ENCODE data around the gene PGAM1. TPM values are rescaled to one million over a fixed set of nuclear protein-coding genes. Genes with fewer than 3 reads are reported as not detected.

PGAM1 gene
- 100 to 1,000 TPM; 307 to 578 (median 404) TPM for total RNA-seq
- polyA plus RNA-seq = 100 to 1,000 TPM in 1 of 3 donors, 10 to 100 TPM in 2; 55.4 to 627 (median 84.4) TPM
- long read RNA-seq, donor 1, transcript PGAM1-201 (4 exons, 1,830 nt) = major isoform, 336 of 372 reads
- long read RNA-seq, donor 1, partial matches to known transcripts = 36 of 372 reads
- long read RNA-seq, donor 1, other reads (novel, unspliced or antisense) = 0 of 372 reads
- long read RNA-seq, donor 2, transcript PGAM1-201 (4 exons, 1,830 nt) = major isoform, 132 of 153 reads
- long read RNA-seq, donor 2, partial matches to known transcripts = 21 of 153 reads
- long read RNA-seq, donor 2, other reads (novel, unspliced or antisense) = 0 of 153 reads
- long read RNA-seq, donor 3, transcript PGAM1-201 (4 exons, 1,830 nt) = major isoform, 235 of 261 reads
- long read RNA-seq, donor 3, partial matches to known transcripts = 26 of 261 reads
- long read RNA-seq, donor 3, other reads (novel, unspliced or antisense) = 0 of 261 reads
- long read RNA-seq, donor 4, transcript PGAM1-201 (4 exons, 1,830 nt) = major isoform, 615 of 637 reads
- long read RNA-seq, donor 4, partial matches to known transcripts = 22 of 637 reads
- long read RNA-seq, donor 4, other reads (novel, unspliced or antisense) = 0 of 637 reads
- long read RNA-seq, donor 5, transcript PGAM1-201 (4 exons, 1,830 nt) = major isoform, 1,357 of 1,399 reads
- long read RNA-seq, donor 5, partial matches to known transcripts = 36 of 1,399 reads
- long read RNA-seq, donor 5, other reads (novel, unspliced or antisense) = 5 of 1,399 reads
- long read RNA-seq, donor 6, transcript PGAM1-201 (4 exons, 1,830 nt) = major isoform, 273 of 290 reads
- long read RNA-seq, donor 6, partial matches to known transcripts = 16 of 290 reads
- long read RNA-seq, donor 6, other reads (novel, unspliced or antisense) = 0 of 290 reads
- long read RNA-seq, donor 7, transcript PGAM1-201 (4 exons, 1,830 nt) = major isoform, 148 of 169 reads
- long read RNA-seq, donor 7, partial matches to known transcripts = 21 of 169 reads
- long read RNA-seq, donor 7, other reads (novel, unspliced or antisense) = 0 of 169 reads
- long read RNA-seq, donor 8, transcript PGAM1-201 (4 exons, 1,830 nt) = major isoform, 281 of 332 reads
- long read RNA-seq, donor 8, partial matches to known transcripts = 51 of 332 reads
- long read RNA-seq, donor 8, other reads (novel, unspliced or antisense) = 0 of 332 reads
- long read RNA-seq, donor 9, transcript PGAM1-201 (4 exons, 1,830 nt) = major isoform, 126 of 159 reads
- long read RNA-seq, donor 9, partial matches to known transcripts = 14 of 159 reads
- long read RNA-seq, donor 9, other reads (novel, unspliced or antisense) = 19 of 159 reads
- long read RNA-seq, donor 10, transcript PGAM1-201 (4 exons, 1,830 nt) = major isoform, 99 of 106 reads
- long read RNA-seq, donor 10, partial matches to known transcripts = 7 of 106 reads
- long read RNA-seq, donor 10, other reads (novel, unspliced or antisense) = 0 of 106 reads

DNA sequence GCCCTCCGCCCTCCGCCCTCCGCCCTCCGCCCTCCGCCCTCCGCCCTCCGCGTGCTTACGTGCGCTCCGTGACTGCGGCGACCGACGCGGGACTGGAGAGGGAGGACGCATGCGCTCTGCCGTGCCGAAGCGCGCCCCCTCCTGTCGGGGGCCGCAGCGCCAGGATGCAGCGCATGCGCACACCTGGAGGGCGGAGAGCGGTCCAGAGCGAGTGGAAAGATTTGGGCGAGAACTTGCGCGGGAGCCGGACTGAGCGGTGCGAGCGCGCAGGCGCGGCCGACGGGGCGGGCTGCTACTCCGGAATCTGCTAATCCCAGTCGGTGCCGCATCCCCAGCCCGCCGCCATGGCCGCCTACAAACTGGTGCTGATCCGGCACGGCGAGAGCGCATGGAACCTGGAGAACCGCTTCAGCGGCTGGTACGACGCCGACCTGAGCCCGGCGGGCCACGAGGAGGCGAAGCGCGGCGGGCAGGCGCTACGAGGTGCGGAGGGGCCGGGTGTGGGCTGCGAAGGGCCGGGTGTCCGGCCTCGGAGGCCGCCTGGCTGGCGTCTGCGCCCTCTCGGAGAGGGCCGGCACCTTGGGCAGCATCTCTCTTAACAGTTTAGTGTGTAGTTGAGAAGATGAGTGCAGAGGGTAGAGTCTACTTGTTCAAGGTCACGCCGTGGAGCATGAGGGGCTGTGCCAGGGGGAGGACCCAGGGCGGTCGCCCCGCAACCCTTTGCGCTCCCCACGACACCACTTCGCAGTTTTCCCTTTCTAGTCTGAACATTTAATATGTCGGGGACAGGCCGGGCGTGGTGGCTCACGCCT lies at the start of gene PGAM1:
Gene PGAM1 (plus strand): TSS at position 228 of the 812 bp plus-strand sequence. CDS start 117 bp downstream, at position 345.
- no peaks in the 10 kb centered on the region for H3K9me3 ChIP-seq (replicated peaks in 1 of 3)
- peak within 1 kb of the TSS; percentile 70 to 92 (median 87) for H3K4me3 ChIP-seq
- H3K4me1 ChIP-seq (replicated peaks in 1 of 2) = peaks cover 12 to 52% of the 10 kb centered on the region in 2 donors
- TF ChIP-seq, protein P1, sequence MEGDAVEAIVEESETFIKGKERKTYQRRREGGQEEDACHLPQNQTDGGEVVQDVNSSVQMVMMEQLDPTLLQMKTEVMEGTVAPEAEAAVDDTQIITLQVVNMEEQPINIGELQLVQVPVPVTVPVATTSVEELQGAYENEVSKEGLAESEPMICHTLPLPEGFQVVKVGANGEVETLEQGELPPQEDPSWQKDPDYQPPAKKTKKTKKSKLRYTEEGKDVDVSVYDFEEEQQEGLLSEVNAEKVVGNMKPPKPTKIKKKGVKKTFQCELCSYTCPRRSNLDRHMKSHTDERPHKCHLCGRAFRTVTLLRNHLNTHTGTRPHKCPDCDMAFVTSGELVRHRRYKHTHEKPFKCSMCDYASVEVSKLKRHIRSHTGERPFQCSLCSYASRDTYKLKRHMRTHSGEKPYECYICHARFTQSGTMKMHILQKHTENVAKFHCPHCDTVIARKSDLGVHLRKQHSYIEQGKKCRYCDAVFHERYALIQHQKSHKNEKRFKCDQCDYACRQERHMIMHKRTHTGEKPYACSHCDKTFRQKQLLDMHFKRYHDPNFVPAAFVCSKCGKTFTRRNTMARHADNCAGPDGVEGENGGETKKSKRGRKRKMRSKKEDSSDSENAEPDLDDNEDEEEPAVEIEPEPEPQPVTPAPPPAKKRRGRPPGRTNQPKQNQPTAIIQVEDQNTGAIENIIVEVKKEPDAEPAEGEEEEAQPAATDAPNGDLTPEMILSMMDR (IDR thresholded peaks at IDR 0.05) = peak; percentile 27 to 66 (median 42)
- TF ChIP-seq POLR2A (IDR thresholded peaks at IDR 0.05) = peak; percentile 82 to 92
- 0 to 1% (median 0%) methylated on average over 12 to 87 of the region's 90 CpGs for WGBS, 4 donors
- H3K27ac ChIP-seq = peak within 1 kb of the TSS; percentile 82 to 95 (median 89)
- no peaks in the 10 kb centered on the region for H3K27me3 ChIP-seq
- H3K36me3 ChIP-seq (replicated peaks in 1 of 2) = peaks cover 0 to 18% of the 10 kb centered on the region in 2 donors
- DNase-seq = peak; percentile 95 to 97 (median 96)
- intact Hi-C loops (cut with DNase I) = no loop called here

GRCh38 chr10:97376413-97376812 lies 49.6 kb upstream of the PGAM1 start:
- no peak overlapping the region for H3K4me3 ChIP-seq
- TF ChIP-seq POLR2A (IDR thresholded peaks at IDR 0.05) = no peak
- TF ChIP-seq, protein P1 (IDR thresholded peaks at IDR 0.05) = no peak
- no peaks in the 10 kb centered on the region for H3K9me3 ChIP-seq (replicated peaks in 1 of 3)
- H3K27me3 ChIP-seq = no peaks in the 10 kb centered on the region
- whole genome bisulfite sequencing, 4 donors = 73 to 92% (median 90%) methylated on average over 5 to 6 of the region's 6 CpGs
- DNase-seq = no peak
- H3K27ac ChIP-seq = no peak overlapping the region
- peaks cover 0 to 53% of the 10 kb centered on the region in 2 donors for H3K36me3 ChIP-seq (replicated peaks in 1 of 2)
- intact Hi-C loops (cut with DNase I) = no loop called here
- no peaks in the 10 kb centered on the region for H3K4me1 ChIP-seq (replicated peaks in 1 of 2)

- DNase-seq = no peak
- Histone ChIP-seq H3K4me1 (replicated peaks in 1 of 2) (no peaks in the 10 kb centered on the region), H3K9me3 (replicated peaks in 1 of 3) (no peaks in the 10 kb centered on the region), H3K27me3 (no peaks in the 10 kb centered on the region), H3K36me3 (replicated peaks in 1 of 2) (peaks cover 0 to 40% of the 10 kb centered on the region in 2 donors), H3K4me3 (no peak overlapping the region), H3K27ac (no peak overlapping the region)
- intact Hi-C loops (cut with DNase I) = no loop called here
- 86 to 89% (median 86%) methylated on average over 12 to 15 of the region's 15 CpGs for WGBS, 4 donors
- no peak for TF ChIP-seq POLR2A (IDR thresholded peaks at IDR 0.05)
- TF ChIP-seq, protein P1 (IDR thresholded peaks at IDR 0.05) = no peak
These were observed 46.8 kb upstream of the PGAM1 start for GRCh38 chr10:97378933-97379921.
